ENCODE results near the gene C5orf63.
"Not testable (repeated sequence)": the region's sequence is repeated elsewhere in the genome, so short reads cannot be mapped to it uniquely, and the experiment has no call there.

- not testable (repeated sequence) for TF ChIP-seq ZFP30 (CRISPR knock-in tag; IDR thresholded peaks at IDR 0.05); PATZ1 (CRISPR knock-in tag; IDR thresholded peaks at IDR 0.05; ENCODE audit: borderline replicate concordance); ZNF70 (CRISPR knock-in tag; IDR thresholded peaks at IDR 0.05); ZNF565 (CRISPR knock-in tag; conservative IDR thresholded peaks at IDR 0.05; ENCODE audit: low read depth); ESRRG (CRISPR knock-in tag; IDR thresholded peaks at IDR 0.05)
Observed at GRCh38 chr5:127005282-127005681, 68.0 kb downstream of the C5orf63 start.
